Mucosa of rectum (tissue), 2 donors: ENCODE results near the gene MRGPRF.

ENCODE experiments used
- H3K27ac ChIP-seq, 2 donors: one replicate each; pipeline ENCODE4 v1.7.0; 2013; ENCODE audit warnings: inconsistent platforms in 2 of 2, low read depth in 2 of 2, low read length in 2 of 2
- H3K27me3 ChIP-seq, 2 donors: one replicate each; pipeline ENCODE4 v1.7.0; 2013; ENCODE audit warnings: low read length in 2 of 2; ENCODE audit not compliant: control insufficient read depth in 2 of 2, insufficient read depth in 2 of 2
- H3K36me3 ChIP-seq, 2 donors: one replicate each; pipeline ENCODE4 v1.7.0; 2013; ENCODE audit warnings: low read length in 2 of 2; ENCODE audit not compliant: control insufficient read depth in 2 of 2, insufficient read depth in 2 of 2
- H3K4me1 ChIP-seq, 2 donors: one replicate each; pipeline ENCODE4 v1.7.0; 2013; ENCODE audit warnings: low read length in 2 of 2, mild to moderate bottlenecking in 1 of 2; ENCODE audit not compliant: control insufficient read depth in 2 of 2, insufficient read depth in 2 of 2
- H3K4me3 ChIP-seq, 2 donors: one replicate each; pipeline ENCODE4 v1.7.0; 2013; ENCODE audit warnings: low read length in 2 of 2
- H3K9ac ChIP-seq, 2 donors: one replicate each; pipeline ENCODE4 v1.7.0; 2013; ENCODE audit warnings: low read length in 2 of 2, low read depth in 1 of 2, mild to moderate bottlenecking in 1 of 2
- H3K9me3 ChIP-seq, 2 donors: one replicate each; pipeline ENCODE4 v1.7.0; 2013; ENCODE audit warnings: low read length in 2 of 2; ENCODE audit not compliant: control insufficient read depth in 2 of 2
- donor health status: healthy.
- donor health status: Normal muscosa, but diverticular disease.

MRGPRF gene

DNA sequence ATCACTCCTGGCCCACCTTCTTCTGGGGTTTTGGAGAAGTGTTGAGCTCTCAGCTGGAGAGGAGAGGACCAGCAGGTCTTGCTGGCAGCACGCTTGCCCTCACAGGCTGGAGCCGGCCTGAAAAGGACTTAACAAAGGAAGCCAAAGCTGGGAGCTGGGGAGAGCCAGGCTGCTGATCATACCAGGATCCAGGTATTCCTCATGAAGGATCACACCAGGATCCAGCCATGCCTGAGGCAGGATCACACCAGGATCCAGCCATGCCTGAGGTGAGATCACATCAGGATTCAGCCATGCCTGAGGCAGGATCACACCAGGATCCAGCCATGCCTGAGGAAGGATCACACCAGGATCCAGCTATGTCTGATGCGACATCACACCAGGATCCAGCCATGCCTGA lies 49.3 kb downstream of the MRGPRF start:
- no peaks in the 10 kb centered on the region for H3K9me3 ChIP-seq
- H3K27me3 ChIP-seq: no peaks in the 10 kb centered on the region
- H3K9ac ChIP-seq: no peak overlapping the region
- H3K36me3 ChIP-seq: no peaks in the 10 kb centered on the region
- no peaks in the 10 kb centered on the region for H3K4me1 ChIP-seq
- H3K27ac ChIP-seq: no peak overlapping the region
- H3K4me3 ChIP-seq: no peak overlapping the region

- Histone ChIP-seq H3K9ac (no peak overlapping the region), H3K36me3 (no peaks in the 10 kb centered on the region), H3K4me3 (no peak overlapping the region), H3K4me1 (no peaks in the 10 kb centered on the region), H3K27ac (no peak overlapping the region), H3K9me3 (no peaks in the 10 kb centered on the region), H3K27me3 (no peaks in the 10 kb centered on the region)
These were observed 50.4 kb downstream of the MRGPRF start for GRCh38 chr11:68962527-68963250.

GRCh38 chr11:68961245-68961644 lies 51.8 kb downstream of the MRGPRF start:
- no peaks in the 10 kb centered on the region for H3K4me1 ChIP-seq
- no peaks in the 10 kb centered on the region for H3K9me3 ChIP-seq
- no peaks in the 10 kb centered on the region for H3K36me3 ChIP-seq
- H3K27ac ChIP-seq: no peak overlapping the region
- no peaks in the 10 kb centered on the region for H3K27me3 ChIP-seq
- no peak overlapping the region for H3K9ac ChIP-seq
- no peak overlapping the region for H3K4me3 ChIP-seq

- no peak overlapping the region for H3K27ac ChIP-seq
- no peak overlapping the region for H3K4me3 ChIP-seq
These were observed 52.6 kb downstream of the MRGPRF start for GRCh38 chr11:68960294-68961071.

DNA sequence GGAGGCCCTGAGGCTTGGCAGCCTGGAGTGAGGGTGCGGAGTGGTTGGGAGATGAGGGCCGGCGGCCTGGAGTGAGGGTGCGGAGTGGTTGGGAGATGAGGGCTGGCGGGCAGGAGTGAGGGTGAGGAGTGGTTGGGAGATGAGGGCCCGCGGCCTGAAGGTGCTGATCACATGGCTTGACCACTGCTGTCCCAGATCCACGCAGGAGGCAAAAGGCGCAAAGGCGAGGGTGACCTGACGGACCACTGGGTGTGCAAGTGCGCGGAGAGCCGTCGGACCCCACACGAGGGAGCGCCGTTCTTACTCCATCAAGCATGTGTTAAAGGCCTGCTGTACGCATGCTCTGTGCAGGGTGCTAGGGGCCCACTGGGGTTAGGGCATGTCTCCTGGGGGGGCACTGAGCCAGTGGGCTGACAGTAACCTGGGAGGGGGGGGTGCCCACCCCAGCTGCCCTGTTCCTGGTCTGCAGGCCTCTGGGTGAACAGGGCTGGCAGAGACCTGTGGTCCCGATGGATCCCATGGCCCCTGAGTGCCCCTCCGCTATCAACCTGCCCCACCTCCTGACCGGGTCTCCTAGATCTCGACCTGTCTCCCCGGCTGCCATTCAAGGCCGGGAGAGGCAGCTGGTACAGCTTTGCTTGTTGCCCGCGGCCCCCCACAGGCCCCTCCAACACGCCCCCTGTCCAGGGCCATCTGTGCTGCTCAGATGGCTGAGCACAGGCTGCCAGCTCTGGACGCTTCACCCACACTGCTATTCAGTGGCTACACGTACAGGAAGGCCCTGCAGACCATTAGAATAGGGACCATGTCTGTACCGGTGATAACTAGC lies 53.4 kb downstream of the MRGPRF start:
- Histone ChIP-seq H3K4me1 (peaks cover 4 to 8% of the 10 kb centered on the region in 2 donors), H3K9ac (no peak overlapping the region), H3K9me3 (no peaks in the 10 kb centered on the region), H3K36me3 (no peaks in the 10 kb centered on the region), H3K27ac (no peak overlapping the region), H3K4me3 (no peak overlapping the region), H3K27me3 (no peaks in the 10 kb centered on the region)

More at GRCh38 chr11:68960294-68961071, 52.6 kb downstream of the MRGPRF start:
- H3K27me3 ChIP-seq: no peaks in the 10 kb centered on the region
- H3K9ac ChIP-seq: no peak overlapping the region
- peaks cover 2% of the 10 kb centered on the region in 2 donors for H3K4me1 ChIP-seq
- H3K36me3 ChIP-seq: no peaks in the 10 kb centered on the region
- no peaks in the 10 kb centered on the region for H3K9me3 ChIP-seq

- Histone ChIP-seq H3K27me3 (no peaks in the 10 kb centered on the region), H3K36me3 (no peaks in the 10 kb centered on the region), H3K4me1 (peaks cover 4 to 8% of the 10 kb centered on the region in 2 donors), H3K9me3 (no peaks in the 10 kb centered on the region), H3K9ac (no peak overlapping the region), H3K27ac (no peak overlapping the region), H3K4me3 (no peak overlapping the region)
These were observed 54.8 kb downstream of the MRGPRF start for GRCh38 chr11:68958211-68958610.

DNA sequence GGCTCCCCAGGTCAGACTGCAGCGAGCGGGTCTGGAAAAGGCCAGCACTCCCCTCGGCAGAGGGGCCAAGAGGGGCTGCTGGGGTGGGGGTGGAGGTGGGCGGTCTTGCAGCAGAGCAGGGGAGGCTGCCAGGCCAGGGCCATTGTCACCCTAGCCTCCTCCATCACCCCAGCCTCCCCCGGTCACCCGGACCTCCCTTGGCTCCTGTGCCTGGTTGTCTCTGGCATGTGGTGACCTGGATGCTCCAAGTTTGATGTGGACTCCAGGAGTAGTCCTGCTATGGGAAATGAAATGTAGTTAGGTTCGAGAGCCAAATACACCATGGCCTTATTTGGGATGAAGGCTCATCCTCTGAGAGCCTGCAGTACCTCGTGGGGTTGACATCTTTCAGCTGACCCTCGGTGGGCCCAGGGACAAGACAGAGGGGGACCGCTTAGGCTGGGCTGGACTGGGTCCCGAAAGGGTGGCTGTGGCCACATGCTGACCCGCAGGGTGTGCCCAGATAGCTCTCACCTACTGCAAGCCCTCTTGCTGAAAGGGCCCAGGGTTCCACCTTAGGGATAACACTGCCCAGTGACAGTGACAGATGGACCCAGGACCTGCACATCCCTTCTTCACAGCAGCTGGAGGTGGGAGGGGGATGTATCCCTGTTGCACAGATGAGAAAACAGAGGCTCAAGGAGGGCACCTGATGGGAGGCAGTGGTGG lies 56.3 kb downstream of the MRGPRF start:
- H3K4me1 ChIP-seq: peaks cover 4 to 8% of the 10 kb centered on the region in 2 donors
- H3K9me3 ChIP-seq: no peaks in the 10 kb centered on the region
- H3K9ac ChIP-seq: no peak overlapping the region
- no peak overlapping the region for H3K27ac ChIP-seq
- no peaks in the 10 kb centered on the region for H3K36me3 ChIP-seq
- no peaks in the 10 kb centered on the region for H3K27me3 ChIP-seq
- H3K4me3 ChIP-seq: no peak overlapping the region

DNA sequence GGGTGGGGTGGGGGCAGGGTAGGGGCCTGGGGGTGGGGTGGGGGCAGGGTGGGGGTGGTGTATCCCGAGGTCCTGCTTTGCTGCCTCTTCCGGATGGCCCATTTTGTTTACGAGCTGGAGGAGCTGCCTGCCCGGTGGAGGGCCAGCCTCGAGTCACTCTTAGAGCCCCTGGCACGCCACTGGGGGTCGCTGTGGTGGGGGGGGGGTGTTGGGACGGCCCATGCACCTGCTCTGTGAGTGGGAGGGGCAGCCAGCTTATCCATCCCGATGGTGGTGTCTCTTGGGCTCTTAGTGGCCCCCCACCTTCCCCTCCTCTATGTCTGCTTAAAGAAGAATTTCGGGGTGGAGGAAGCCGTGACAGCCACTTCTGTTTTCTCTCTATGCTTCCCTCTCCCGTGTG lies 56.9 kb downstream of the MRGPRF start:
- Histone ChIP-seq H3K4me3 (no peak overlapping the region), H3K9me3 (no peaks in the 10 kb centered on the region), H3K4me1 (peaks cover 4 to 8% of the 10 kb centered on the region in 2 donors), H3K27me3 (no peaks in the 10 kb centered on the region), H3K36me3 (no peaks in the 10 kb centered on the region), H3K27ac (no peak overlapping the region), H3K9ac (no peak overlapping the region)

- Histone ChIP-seq H3K4me1 (peaks cover 4 to 8% of the 10 kb centered on the region in 2 donors), H3K36me3 (no peaks in the 10 kb centered on the region), H3K4me3 (peak overlapping the region in 1 of 2 donors; percentile 7), H3K9me3 (no peaks in the 10 kb centered on the region), H3K27me3 (no peaks in the 10 kb centered on the region), H3K27ac (no peak overlapping the region), H3K9ac (no peak overlapping the region)
These were observed 57.5 kb downstream of the MRGPRF start for GRCh38 chr11:68955607-68955958.
